ENCODE data around the gene ACVR1C.

The ACVR1C gene

DNA sequence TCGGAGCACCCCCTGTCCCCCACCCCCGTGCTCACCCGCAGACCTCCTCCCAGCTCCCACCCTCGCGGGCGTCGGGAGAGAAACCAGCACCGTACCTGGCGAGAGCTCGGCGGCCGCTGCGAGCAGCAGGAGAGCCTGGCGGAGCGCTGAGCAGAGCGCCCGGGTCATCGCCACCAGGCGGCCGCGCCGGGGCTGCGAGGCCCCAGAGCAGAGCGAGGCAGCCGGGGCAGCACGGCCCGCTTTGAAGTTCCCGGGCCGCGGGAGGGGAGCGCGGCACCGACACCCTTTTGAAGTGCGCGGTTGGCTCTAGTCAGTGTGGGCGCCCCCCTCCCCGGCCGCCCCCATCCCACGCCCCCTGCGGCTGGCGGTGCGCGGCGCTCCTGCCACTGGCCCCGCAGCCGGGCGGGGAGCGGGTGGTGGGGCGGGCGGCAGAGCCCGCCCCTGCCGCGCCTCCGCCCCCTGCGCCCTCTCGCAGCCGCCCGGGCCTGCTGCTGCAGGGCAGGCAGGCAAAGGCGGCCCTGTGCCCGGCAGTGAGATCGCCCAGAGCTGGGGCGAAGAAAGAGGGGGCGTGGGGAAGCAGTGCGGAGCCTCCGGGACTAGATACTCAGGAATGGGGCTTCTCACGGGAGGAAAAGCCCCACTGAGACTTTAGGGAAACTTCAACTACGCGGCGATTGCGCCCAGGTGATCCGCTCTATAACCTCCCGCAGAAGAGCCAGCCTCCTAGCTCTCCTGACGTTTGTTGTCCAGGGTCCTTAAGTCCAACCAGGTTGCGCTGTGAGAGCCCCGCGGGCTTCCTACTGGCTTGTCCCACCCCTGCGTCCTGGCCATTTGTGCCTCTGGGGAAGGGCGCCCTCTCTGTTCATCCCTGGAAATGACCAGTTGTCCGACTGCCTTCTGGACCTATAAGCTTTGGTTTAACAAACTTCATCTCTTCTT, at the start of gene ACVR1C:
TSS of gene ACVR1C (minus strand) at position 388 of the 939 bp plus-strand sequence. CDS start at position 168, 220 bp downstream.
- H3K27ac ChIP-seq (ENCODE audit: low read depth, low read length): peak within 1 kb of the TSS; percentile 70
- H3K4me1 ChIP-seq (ENCODE audit: control insufficient read depth in 1 of 2, insufficient read depth in 2 of 2, low read length in 2 of 2): peaks cover 0 to 15% of the 10 kb centered on the region in 2 donors
- H3K9me3 ChIP-seq (ENCODE audit: control insufficient read depth in 1 of 2, low read length in 2 of 2): no peaks in the 10 kb centered on the region
- H3K27me3 ChIP-seq (ENCODE audit: control insufficient read depth in 1 of 2, insufficient read depth in 2 of 2, low read length in 2 of 2): no peaks in the 10 kb centered on the region
- H3K9ac ChIP-seq (ENCODE audit: low read depth in 1 of 2, low read length in 2 of 2): peak within 1 kb of the TSS; percentile 68 to 71
- H3K36me3 ChIP-seq (ENCODE audit: control insufficient read depth in 1 of 2, insufficient read depth in 2 of 2, low read length in 2 of 2): no peaks in the 10 kb centered on the region
- H3K4me3 ChIP-seq (ENCODE audit: low read depth in 1 of 2, low read length in 2 of 2): peak within 1 kb of the TSS; percentile 76 to 85

- Histone ChIP-seq H3K4me3 (ENCODE audit: low read depth in 1 of 2, low read length in 2 of 2) (no peak overlapping the region), H3K27ac (ENCODE audit: low read depth, low read length) (no peak overlapping the region), H3K4me1 (ENCODE audit: control insufficient read depth in 1 of 2, insufficient read depth in 2 of 2, low read length in 2 of 2) (no peaks in the 10 kb centered on the region), H3K36me3 (ENCODE audit: control insufficient read depth in 1 of 2, insufficient read depth in 2 of 2, low read length in 2 of 2) (no peaks in the 10 kb centered on the region), H3K9ac (ENCODE audit: low read depth in 1 of 2, low read length in 2 of 2) (no peak overlapping the region), H3K9me3 (ENCODE audit: control insufficient read depth in 1 of 2, low read length in 2 of 2) (no peaks in the 10 kb centered on the region), H3K27me3 (ENCODE audit: control insufficient read depth in 1 of 2, insufficient read depth in 2 of 2, low read length in 2 of 2) (no peaks in the 10 kb centered on the region)
These were observed 49.3 kb upstream of the ACVR1C start for GRCh38 chr2:157677941-157678340.

GRCh38 chr2:157672129-157672528, 43.5 kb upstream of the ACVR1C start:
- no peaks in the 10 kb centered on the region for H3K9me3 ChIP-seq (ENCODE audit: control insufficient read depth in 1 of 2, low read length in 2 of 2)
- H3K4me3 ChIP-seq (ENCODE audit: low read depth in 1 of 2, low read length in 2 of 2): no peak overlapping the region
- no peak overlapping the region for H3K9ac ChIP-seq (ENCODE audit: low read depth in 1 of 2, low read length in 2 of 2)
- no peaks in the 10 kb centered on the region for H3K36me3 ChIP-seq (ENCODE audit: control insufficient read depth in 1 of 2, insufficient read depth in 2 of 2, low read length in 2 of 2)
- no peak overlapping the region for H3K27ac ChIP-seq (ENCODE audit: low read depth, low read length)
- H3K4me1 ChIP-seq (ENCODE audit: control insufficient read depth in 1 of 2, insufficient read depth in 2 of 2, low read length in 2 of 2): no peaks in the 10 kb centered on the region
- H3K27me3 ChIP-seq (ENCODE audit: control insufficient read depth in 1 of 2, insufficient read depth in 2 of 2, low read length in 2 of 2): no peaks in the 10 kb centered on the region

DNA sequence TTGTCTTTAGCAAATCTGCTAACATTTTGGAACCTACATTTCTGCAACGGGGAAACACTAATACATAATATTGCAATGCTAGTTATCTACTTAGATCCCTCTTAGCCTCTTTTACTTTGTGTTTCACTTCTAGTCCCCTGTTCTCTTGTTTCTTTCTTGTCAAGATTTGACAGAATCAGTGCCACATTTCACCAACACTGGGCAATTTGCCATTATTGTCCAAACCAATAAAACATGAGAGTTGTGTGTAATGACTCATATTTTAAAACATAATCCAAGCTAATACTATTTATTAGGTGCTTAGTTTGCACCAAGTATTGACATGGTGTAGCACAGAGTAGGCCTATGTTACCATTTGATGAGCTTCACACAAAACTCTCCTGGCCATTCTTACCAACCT, 33.7 kb upstream of the ACVR1C start:
- Histone ChIP-seq H3K27me3 (ENCODE audit: control insufficient read depth in 1 of 2, insufficient read depth in 2 of 2, low read length in 2 of 2) (no peaks in the 10 kb centered on the region), H3K9me3 (ENCODE audit: control insufficient read depth in 1 of 2, low read length in 2 of 2) (no peaks in the 10 kb centered on the region), H3K4me3 (ENCODE audit: low read depth in 1 of 2, low read length in 2 of 2) (no peak overlapping the region), H3K36me3 (ENCODE audit: control insufficient read depth in 1 of 2, insufficient read depth in 2 of 2, low read length in 2 of 2) (no peaks in the 10 kb centered on the region), H3K4me1 (ENCODE audit: control insufficient read depth in 1 of 2, insufficient read depth in 2 of 2, low read length in 2 of 2) (no peaks in the 10 kb centered on the region), H3K9ac (ENCODE audit: low read depth in 1 of 2, low read length in 2 of 2) (no peak overlapping the region), H3K27ac (ENCODE audit: low read depth, low read length) (no peak overlapping the region)

- H3K4me1 ChIP-seq (ENCODE audit: control insufficient read depth in 1 of 2, insufficient read depth in 2 of 2, low read length in 2 of 2): no peaks in the 10 kb centered on the region
- H3K9ac ChIP-seq (ENCODE audit: low read depth in 1 of 2, low read length in 2 of 2): no peak overlapping the region
- no peaks in the 10 kb centered on the region for H3K9me3 ChIP-seq (ENCODE audit: control insufficient read depth in 1 of 2, low read length in 2 of 2)
- H3K27me3 ChIP-seq (ENCODE audit: control insufficient read depth in 1 of 2, insufficient read depth in 2 of 2, low read length in 2 of 2): no peaks in the 10 kb centered on the region
- H3K4me3 ChIP-seq (ENCODE audit: low read depth in 1 of 2, low read length in 2 of 2): no peak overlapping the region
- H3K27ac ChIP-seq (ENCODE audit: low read depth, low read length): no peak overlapping the region
- no peaks in the 10 kb centered on the region for H3K36me3 ChIP-seq (ENCODE audit: control insufficient read depth in 1 of 2, insufficient read depth in 2 of 2, low read length in 2 of 2)
These were observed 33.1 kb upstream of the ACVR1C start for GRCh38 chr2:157661776-157662175.

DNA sequence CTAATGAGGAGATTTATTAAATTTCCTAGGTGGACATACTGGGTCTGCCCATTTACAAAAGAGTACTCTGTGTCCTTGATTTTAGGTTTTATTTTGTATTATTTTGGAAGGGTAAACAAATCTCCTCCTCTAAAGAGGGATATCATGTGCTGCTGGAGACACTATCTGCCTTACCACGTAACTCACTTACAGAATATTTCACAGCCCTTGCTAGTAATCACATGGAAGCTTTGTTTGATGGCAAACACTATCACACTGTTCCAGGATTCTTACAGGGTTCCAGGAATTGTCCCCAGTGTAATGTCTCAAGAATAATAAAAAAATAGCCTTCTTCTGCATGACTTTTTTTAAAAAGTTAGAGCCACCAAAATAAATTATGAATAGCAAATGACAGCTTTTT, 29.2 kb upstream of the ACVR1C start:
- Histone ChIP-seq H3K27me3 (ENCODE audit: control insufficient read depth in 1 of 2, insufficient read depth in 2 of 2, low read length in 2 of 2) (no peaks in the 10 kb centered on the region), H3K9me3 (ENCODE audit: control insufficient read depth in 1 of 2, low read length in 2 of 2) (no peaks in the 10 kb centered on the region), H3K36me3 (ENCODE audit: control insufficient read depth in 1 of 2, insufficient read depth in 2 of 2, low read length in 2 of 2) (no peaks in the 10 kb centered on the region), H3K27ac (ENCODE audit: low read depth, low read length) (no peak overlapping the region), H3K4me3 (ENCODE audit: low read depth in 1 of 2, low read length in 2 of 2) (no peak overlapping the region), H3K4me1 (ENCODE audit: control insufficient read depth in 1 of 2, insufficient read depth in 2 of 2, low read length in 2 of 2) (no peaks in the 10 kb centered on the region), H3K9ac (ENCODE audit: low read depth in 1 of 2, low read length in 2 of 2) (no peak overlapping the region)

DNA sequence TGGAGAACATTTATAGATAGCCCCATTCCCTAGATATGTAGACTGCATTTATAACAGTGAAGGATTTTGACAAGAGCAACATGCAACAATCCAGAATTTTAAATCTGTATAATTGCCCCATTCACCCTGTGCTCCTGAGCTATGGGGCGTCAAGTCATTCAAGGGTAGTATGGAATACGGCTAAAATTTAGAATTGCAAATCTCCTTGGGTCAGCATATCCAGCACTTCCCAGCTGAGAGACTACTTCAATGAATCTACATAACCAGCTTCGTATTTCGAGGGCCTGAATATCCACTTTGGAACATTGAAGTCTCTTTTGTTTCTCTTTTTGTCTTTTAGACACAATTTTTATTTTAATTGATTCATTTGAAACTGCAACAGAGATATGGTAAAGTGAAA, 28.4 kb upstream of the ACVR1C start:
- no peak overlapping the region for H3K27ac ChIP-seq (ENCODE audit: low read depth, low read length)
- H3K36me3 ChIP-seq (ENCODE audit: control insufficient read depth in 1 of 2, insufficient read depth in 2 of 2, low read length in 2 of 2): no peaks in the 10 kb centered on the region
- H3K27me3 ChIP-seq (ENCODE audit: control insufficient read depth in 1 of 2, insufficient read depth in 2 of 2, low read length in 2 of 2): no peaks in the 10 kb centered on the region

DNA sequence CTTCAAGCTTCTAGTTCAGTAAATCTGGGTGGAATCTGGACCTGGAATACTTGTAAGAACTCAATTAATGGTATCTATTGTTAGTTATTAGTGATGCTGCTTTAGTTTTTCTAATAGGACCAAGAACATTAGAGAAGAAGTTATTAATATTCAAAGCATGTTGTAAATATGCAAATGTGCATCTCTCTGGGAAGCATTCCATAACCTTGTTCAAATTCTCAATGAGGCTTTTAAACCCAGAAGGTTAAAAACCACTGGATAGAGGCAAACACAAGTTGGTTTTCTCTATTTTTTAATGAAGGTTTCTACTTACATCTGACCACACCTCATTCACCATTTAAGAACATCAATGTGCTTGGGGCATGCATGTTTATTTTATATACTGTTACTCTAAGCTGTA, 16.1 kb upstream of the ACVR1C start:
- Histone ChIP-seq H3K36me3 (ENCODE audit: control insufficient read depth in 1 of 2, insufficient read depth in 2 of 2, low read length in 2 of 2) (no peaks in the 10 kb centered on the region), H3K27me3 (ENCODE audit: control insufficient read depth in 1 of 2, insufficient read depth in 2 of 2, low read length in 2 of 2) (no peaks in the 10 kb centered on the region), H3K27ac (ENCODE audit: low read depth, low read length) (no peak overlapping the region), H3K9ac (ENCODE audit: low read depth in 1 of 2, low read length in 2 of 2) (no peak overlapping the region), H3K9me3 (ENCODE audit: control insufficient read depth in 1 of 2, low read length in 2 of 2) (no peaks in the 10 kb centered on the region), H3K4me3 (ENCODE audit: low read depth in 1 of 2, low read length in 2 of 2) (no peak overlapping the region), H3K4me1 (ENCODE audit: control insufficient read depth in 1 of 2, insufficient read depth in 2 of 2, low read length in 2 of 2) (no peaks in the 10 kb centered on the region)

More for the DNA sequence above, 28.4 kb upstream of the ACVR1C start:
- Histone ChIP-seq H3K4me1 (ENCODE audit: control insufficient read depth in 1 of 2, insufficient read depth in 2 of 2, low read length in 2 of 2) (no peaks in the 10 kb centered on the region), H3K4me3 (ENCODE audit: low read depth in 1 of 2, low read length in 2 of 2) (no peak overlapping the region), H3K9ac (ENCODE audit: low read depth in 1 of 2, low read length in 2 of 2) (no peak overlapping the region), H3K9me3 (ENCODE audit: control insufficient read depth in 1 of 2, low read length in 2 of 2) (no peaks in the 10 kb centered on the region)

GRCh38 chr2:157631861-157632260, 3.2 kb upstream of the ACVR1C start:
- H3K4me1 ChIP-seq (ENCODE audit: control insufficient read depth in 1 of 2, insufficient read depth in 2 of 2, low read length in 2 of 2): peaks cover 0 to 7% of the 10 kb centered on the region in 2 donors
- H3K4me3 ChIP-seq (ENCODE audit: low read depth in 1 of 2, low read length in 2 of 2): no peak overlapping the region
- H3K27ac ChIP-seq (ENCODE audit: low read depth, low read length): no peak overlapping the region
- H3K9me3 ChIP-seq (ENCODE audit: control insufficient read depth in 1 of 2, low read length in 2 of 2): no peaks in the 10 kb centered on the region
- H3K27me3 ChIP-seq (ENCODE audit: control insufficient read depth in 1 of 2, insufficient read depth in 2 of 2, low read length in 2 of 2): no peaks in the 10 kb centered on the region
- H3K36me3 ChIP-seq (ENCODE audit: control insufficient read depth in 1 of 2, insufficient read depth in 2 of 2, low read length in 2 of 2): no peaks in the 10 kb centered on the region
- no peak overlapping the region for H3K9ac ChIP-seq (ENCODE audit: low read depth in 1 of 2, low read length in 2 of 2)

DNA sequence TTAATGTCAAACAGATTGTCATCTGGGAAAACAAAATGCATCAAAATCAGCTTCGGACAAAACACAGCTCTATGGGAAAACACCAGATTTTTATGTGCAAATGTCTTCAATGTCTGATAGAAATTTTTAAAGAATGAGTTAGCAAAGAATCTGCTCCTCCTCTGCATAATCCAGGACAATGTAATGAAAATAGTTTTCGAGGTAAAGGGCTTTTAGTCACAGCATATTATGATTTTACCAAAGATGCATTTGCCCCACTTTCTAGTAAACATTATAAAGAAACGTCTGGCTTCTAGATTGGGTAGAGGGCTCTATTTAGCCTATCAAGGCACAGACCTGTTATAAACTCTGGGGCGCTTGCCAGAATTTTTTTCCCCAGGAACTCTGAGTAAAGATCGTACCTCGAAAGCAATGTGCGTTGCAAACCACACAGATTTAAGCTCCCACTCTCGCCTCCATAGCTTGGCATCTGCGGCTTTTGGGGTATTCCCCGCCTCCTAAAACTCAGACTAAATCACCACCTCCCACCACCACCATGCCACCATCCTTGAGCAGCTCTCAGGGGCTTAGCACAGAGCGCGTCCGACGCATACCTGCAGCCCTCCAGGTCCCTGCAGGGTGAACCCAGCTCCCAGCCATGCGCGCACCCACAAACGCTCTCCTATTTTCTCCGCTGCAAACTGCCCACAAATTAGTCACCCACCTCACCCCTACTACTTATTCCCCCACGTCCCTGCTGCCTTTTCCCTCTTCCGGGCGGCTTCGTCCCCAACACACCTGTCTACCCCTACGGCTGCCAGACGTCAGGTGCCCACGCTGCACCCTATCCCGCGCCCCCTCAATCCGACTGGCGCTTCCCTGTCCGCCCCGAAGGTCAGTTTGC, 829 bp downstream of the ACVR1C start:
- Histone ChIP-seq H3K4me3 (ENCODE audit: low read depth in 1 of 2, low read length in 2 of 2) (peak overlapping the region; percentile 76 to 85), H3K27me3 (ENCODE audit: control insufficient read depth in 1 of 2, insufficient read depth in 2 of 2, low read length in 2 of 2) (no peaks in the 10 kb centered on the region), H3K27ac (ENCODE audit: low read depth, low read length) (no peak overlapping the region), H3K4me1 (ENCODE audit: control insufficient read depth in 1 of 2, insufficient read depth in 2 of 2, low read length in 2 of 2) (peaks cover 0 to 15% of the 10 kb centered on the region in 2 donors), H3K36me3 (ENCODE audit: control insufficient read depth in 1 of 2, insufficient read depth in 2 of 2, low read length in 2 of 2) (no peaks in the 10 kb centered on the region), H3K9me3 (ENCODE audit: control insufficient read depth in 1 of 2, low read length in 2 of 2) (no peaks in the 10 kb centered on the region), H3K9ac (ENCODE audit: low read depth in 1 of 2, low read length in 2 of 2) (peak overlapping the region; percentile 68 to 71)
